K562 (cell line): Measurements from ENCODE around the gene IDI2. TPM values are rescaled to one million over a fixed set of nuclear protein-coding genes. Genes with fewer than 3 reads are reported as not detected.
A peak's percentile ranks its signal among the peaks of the same experiment; 100 is the strongest.

Experiments
- CBX5 ChIP-seq: IDR thresholded peaks from 2 replicates; pipeline ENCODE4 v1.6.1; 2014; ENCODE audit warnings: low read depth, borderline replicate concordance
- EHMT2 ChIP-seq: fragments of 450-650 bp; IDR thresholded peaks from 2 replicates; pipeline ENCODE4 v1.6.1; 2018; ENCODE audit warnings: antibody characterized with exemption
- GATA2 ChIP-seq: sonication (generic); formaldehyde crosslinking; IDR thresholded peaks from 2 replicates; pipeline ENCODE4 v1.4.0; 2020; ENCODE audit warnings: mild to moderate bottlenecking, missing genetic modification reagents
- TRIM28 ChIP-seq: fragments of 450-650 bp; IDR thresholded peaks from 2 replicates; pipeline ENCODE4 v1.6.1; 2017
- polyA plus RNA-seq, 8 experiments: library from polyadenylated mRNA; depleted of rRNA in 4 of 8; stranded (reverse) in 5 of 8; unstranded in 3 of 8; fragments of >200 nt; fragmentation: Nextera tagmentation in 2 of 8; fragmentation: Illumina TruSeq in 1 of 8; extraction: Ambion mirVana in 2 of 8; extraction: Trizol in 1 of 8; gene quantifications; 2 replicates each; pipeline versions ENCODE4 v1.2.1 to v1.2.3, GENCODE V29; 2011 to 2014; ENCODE audit warnings: inconsistent platforms in 1 of 8, missing spikeins in 1 of 8
- total RNA-seq, 7 experiments: library from RNA; depleted of rRNA in 6 of 7; stranded (reverse); fragments of >200 nt in 6 of 7; fragmentation: Illumina TruSeq in 2 of 7; extraction: Trizol in 2 of 7; gene quantifications; 2 replicates each; pipeline versions ENCODE4 v1.2.1 to v1.2.3, GENCODE V29; 2011 to 2021; ENCODE audit warnings: low replicate concordance in 1 of 7
- TF ChIP-seq, protein P1 (sequence below): fragments of 450-650 bp; IDR thresholded peaks from 2 replicates; pipeline ENCODE4 v1.6.1; 2016; ENCODE audit warnings: mild to moderate bottlenecking, moderate library complexity

Gene IDI2
- total and polyA plus RNA-seq, 9 of the 15 experiments (the other 6 are each of a cell fraction or from before 2014, with no cell fraction given) = not detected

DNA sequence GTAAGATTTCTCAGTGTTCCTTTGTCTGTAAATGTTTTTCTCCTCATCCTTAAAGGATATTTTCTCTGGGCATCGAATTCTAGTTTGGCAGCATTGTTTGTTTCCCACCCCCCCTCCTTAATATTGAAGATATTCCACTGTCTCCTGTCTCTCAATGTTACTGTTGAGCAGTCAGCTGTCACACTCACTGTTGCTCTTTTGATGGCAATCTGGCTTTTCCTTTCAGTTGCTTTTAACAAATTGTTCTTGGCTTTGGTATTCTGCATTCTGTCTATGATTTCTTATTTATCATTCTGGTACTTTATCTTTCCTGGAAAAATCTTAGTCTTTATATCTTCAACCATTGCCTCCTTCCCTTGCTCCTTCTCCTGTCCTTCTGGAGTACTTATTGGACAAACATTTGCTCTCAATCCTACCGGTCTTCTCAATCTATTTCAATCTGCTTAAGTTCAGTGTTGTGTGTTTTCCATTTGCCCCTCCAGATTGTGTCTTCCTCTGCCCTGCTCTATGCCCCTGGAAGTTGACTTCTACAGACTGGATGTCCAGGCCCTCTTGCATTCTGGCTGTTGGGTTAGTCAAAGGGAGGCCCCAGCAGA lies 46.7 kb downstream of the IDI2 start (continued):
- TF ChIP-seq CBX5 = peak; percentile 99
- TF ChIP-seq GATA2 (CRISPR knock-in tag) = peak; percentile 75
- peak; percentile 99 for TF ChIP-seq TRIM28
- TF ChIP-seq, protein P1, sequence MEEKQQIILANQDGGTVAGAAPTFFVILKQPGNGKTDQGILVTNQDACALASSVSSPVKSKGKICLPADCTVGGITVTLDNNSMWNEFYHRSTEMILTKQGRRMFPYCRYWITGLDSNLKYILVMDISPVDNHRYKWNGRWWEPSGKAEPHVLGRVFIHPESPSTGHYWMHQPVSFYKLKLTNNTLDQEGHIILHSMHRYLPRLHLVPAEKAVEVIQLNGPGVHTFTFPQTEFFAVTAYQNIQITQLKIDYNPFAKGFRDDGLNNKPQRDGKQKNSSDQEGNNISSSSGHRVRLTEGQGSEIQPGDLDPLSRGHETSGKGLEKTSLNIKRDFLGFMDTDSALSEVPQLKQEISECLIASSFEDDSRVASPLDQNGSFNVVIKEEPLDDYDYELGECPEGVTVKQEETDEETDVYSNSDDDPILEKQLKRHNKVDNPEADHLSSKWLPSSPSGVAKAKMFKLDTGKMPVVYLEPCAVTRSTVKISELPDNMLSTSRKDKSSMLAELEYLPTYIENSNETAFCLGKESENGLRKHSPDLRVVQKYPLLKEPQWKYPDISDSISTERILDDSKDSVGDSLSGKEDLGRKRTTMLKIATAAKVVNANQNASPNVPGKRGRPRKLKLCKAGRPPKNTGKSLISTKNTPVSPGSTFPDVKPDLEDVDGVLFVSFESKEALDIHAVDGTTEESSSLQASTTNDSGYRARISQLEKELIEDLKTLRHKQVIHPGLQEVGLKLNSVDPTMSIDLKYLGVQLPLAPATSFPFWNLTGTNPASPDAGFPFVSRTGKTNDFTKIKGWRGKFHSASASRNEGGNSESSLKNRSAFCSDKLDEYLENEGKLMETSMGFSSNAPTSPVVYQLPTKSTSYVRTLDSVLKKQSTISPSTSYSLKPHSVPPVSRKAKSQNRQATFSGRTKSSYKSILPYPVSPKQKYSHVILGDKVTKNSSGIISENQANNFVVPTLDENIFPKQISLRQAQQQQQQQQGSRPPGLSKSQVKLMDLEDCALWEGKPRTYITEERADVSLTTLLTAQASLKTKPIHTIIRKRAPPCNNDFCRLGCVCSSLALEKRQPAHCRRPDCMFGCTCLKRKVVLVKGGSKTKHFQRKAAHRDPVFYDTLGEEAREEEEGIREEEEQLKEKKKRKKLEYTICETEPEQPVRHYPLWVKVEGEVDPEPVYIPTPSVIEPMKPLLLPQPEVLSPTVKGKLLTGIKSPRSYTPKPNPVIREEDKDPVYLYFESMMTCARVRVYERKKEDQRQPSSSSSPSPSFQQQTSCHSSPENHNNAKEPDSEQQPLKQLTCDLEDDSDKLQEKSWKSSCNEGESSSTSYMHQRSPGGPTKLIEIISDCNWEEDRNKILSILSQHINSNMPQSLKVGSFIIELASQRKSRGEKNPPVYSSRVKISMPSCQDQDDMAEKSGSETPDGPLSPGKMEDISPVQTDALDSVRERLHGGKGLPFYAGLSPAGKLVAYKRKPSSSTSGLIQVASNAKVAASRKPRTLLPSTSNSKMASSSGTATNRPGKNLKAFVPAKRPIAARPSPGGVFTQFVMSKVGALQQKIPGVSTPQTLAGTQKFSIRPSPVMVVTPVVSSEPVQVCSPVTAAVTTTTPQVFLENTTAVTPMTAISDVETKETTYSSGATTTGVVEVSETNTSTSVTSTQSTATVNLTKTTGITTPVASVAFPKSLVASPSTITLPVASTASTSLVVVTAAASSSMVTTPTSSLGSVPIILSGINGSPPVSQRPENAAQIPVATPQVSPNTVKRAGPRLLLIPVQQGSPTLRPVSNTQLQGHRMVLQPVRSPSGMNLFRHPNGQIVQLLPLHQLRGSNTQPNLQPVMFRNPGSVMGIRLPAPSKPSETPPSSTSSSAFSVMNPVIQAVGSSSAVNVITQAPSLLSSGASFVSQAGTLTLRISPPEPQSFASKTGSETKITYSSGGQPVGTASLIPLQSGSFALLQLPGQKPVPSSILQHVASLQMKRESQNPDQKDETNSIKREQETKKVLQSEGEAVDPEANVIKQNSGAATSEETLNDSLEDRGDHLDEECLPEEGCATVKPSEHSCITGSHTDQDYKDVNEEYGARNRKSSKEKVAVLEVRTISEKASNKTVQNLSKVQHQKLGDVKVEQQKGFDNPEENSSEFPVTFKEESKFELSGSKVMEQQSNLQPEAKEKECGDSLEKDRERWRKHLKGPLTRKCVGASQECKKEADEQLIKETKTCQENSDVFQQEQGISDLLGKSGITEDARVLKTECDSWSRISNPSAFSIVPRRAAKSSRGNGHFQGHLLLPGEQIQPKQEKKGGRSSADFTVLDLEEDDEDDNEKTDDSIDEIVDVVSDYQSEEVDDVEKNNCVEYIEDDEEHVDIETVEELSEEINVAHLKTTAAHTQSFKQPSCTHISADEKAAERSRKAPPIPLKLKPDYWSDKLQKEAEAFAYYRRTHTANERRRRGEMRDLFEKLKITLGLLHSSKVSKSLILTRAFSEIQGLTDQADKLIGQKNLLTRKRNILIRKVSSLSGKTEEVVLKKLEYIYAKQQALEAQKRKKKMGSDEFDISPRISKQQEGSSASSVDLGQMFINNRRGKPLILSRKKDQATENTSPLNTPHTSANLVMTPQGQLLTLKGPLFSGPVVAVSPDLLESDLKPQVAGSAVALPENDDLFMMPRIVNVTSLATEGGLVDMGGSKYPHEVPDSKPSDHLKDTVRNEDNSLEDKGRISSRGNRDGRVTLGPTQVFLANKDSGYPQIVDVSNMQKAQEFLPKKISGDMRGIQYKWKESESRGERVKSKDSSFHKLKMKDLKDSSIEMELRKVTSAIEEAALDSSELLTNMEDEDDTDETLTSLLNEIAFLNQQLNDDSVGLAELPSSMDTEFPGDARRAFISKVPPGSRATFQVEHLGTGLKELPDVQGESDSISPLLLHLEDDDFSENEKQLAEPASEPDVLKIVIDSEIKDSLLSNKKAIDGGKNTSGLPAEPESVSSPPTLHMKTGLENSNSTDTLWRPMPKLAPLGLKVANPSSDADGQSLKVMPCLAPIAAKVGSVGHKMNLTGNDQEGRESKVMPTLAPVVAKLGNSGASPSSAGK = 0 out of 2 replicates have a peak, but pooled peaks have one; percentile 7
- peak; percentile 61; the same call in 1 of the 2 replicates for TF ChIP-seq EHMT2
